ENCODE data around the gene NRXN3.

DNA sequence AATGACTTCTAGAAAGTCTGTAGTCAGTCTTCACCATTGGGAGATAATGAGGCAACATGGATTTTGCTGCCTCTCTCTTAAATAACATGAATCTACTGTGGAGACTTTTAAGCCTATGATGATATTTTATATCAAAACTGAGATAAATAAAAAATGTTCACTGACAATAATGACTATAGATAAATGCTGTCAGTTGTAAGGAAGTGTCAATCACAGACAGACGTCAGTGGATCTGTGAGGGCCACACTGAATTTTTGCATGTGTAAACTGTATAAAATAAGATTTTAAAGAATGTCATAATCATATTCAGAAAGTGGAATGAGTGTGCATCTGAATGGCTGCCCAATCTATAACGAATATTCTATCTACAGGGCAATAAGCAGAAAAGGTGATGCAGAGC is 364.0 kb downstream of the NRXN3 start:
- TF ChIP-seq, protein P1, sequence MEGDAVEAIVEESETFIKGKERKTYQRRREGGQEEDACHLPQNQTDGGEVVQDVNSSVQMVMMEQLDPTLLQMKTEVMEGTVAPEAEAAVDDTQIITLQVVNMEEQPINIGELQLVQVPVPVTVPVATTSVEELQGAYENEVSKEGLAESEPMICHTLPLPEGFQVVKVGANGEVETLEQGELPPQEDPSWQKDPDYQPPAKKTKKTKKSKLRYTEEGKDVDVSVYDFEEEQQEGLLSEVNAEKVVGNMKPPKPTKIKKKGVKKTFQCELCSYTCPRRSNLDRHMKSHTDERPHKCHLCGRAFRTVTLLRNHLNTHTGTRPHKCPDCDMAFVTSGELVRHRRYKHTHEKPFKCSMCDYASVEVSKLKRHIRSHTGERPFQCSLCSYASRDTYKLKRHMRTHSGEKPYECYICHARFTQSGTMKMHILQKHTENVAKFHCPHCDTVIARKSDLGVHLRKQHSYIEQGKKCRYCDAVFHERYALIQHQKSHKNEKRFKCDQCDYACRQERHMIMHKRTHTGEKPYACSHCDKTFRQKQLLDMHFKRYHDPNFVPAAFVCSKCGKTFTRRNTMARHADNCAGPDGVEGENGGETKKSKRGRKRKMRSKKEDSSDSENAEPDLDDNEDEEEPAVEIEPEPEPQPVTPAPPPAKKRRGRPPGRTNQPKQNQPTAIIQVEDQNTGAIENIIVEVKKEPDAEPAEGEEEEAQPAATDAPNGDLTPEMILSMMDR (conservative IDR thresholded peaks at IDR 0.05; ENCODE audit: low read depth, low read length): no peak
- no peak for TF ChIP-seq EZH2phosphoT487 (IDR thresholded peaks at IDR 0.05; ENCODE audit: borderline replicate concordance, low read length)
